ENCODE data around the gene SLC43A2. TPM values are rescaled to one million over a fixed set of nuclear protein-coding genes. Genes with fewer than 3 reads are reported as not detected.

Gene SLC43A2
- total RNA-seq, 1 donor from 2014 or later: 21.9 TPM

GRCh38 chr17:1617620-1618174, 10.9 kb downstream of the SLC43A2 start:
- no peak for TF ChIP-seq CTCF (IDR thresholded peaks at IDR 0.05; ENCODE audit: unreplicated experiment)
- Mint-ChIP-seq H3K36me3 (ENCODE audit: insufficient read depth) (peaks cover 2% of the 10 kb centered on the region), H3K4me3 (ENCODE audit: low read depth) (no peak overlapping the region), H3K4me1 (ENCODE audit: low read depth) (peaks cover 12% of the 10 kb centered on the region), H3K27me3 (no peaks in the 10 kb centered on the region), H3K9me3 (ENCODE audit: low read depth) (no peaks in the 10 kb centered on the region), H3K27ac (no peak overlapping the region)
- no peak for DNase-seq (ENCODE audit: low spot score, unreplicated experiment)

DNA sequence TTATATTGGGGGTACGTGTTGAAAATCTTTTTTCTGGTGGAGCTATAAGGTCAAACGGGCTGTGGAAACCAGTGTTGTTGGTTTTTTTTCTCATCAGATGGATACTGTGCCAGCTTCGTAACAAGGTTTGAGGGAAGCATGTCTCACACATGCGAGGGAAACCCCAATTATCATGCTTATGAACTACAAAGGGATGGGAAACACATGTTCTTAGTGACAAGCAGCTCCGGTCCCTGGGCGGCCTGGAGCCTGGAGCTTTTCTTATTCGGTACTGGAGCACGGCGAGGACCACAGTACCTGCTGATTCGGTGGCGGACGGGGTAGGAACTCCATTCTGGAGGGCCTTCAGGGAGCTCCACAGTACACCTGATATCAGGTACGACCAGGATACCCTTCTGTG, 12.5 kb downstream of the SLC43A2 start:
- Mint-ChIP-seq H3K4me3 (ENCODE audit: low read depth) (no peak overlapping the region), H3K4me1 (ENCODE audit: low read depth) (peaks cover 6% of the 10 kb centered on the region), H3K27me3 (no peaks in the 10 kb centered on the region), H3K9me3 (ENCODE audit: low read depth) (no peaks in the 10 kb centered on the region), H3K36me3 (ENCODE audit: insufficient read depth) (peaks cover 4% of the 10 kb centered on the region), H3K27ac (peak overlapping the region; percentile 62)
- no peak for DNase-seq (ENCODE audit: low spot score, unreplicated experiment)
- TF ChIP-seq CTCF (IDR thresholded peaks at IDR 0.05; ENCODE audit: unreplicated experiment): no peak

DNA sequence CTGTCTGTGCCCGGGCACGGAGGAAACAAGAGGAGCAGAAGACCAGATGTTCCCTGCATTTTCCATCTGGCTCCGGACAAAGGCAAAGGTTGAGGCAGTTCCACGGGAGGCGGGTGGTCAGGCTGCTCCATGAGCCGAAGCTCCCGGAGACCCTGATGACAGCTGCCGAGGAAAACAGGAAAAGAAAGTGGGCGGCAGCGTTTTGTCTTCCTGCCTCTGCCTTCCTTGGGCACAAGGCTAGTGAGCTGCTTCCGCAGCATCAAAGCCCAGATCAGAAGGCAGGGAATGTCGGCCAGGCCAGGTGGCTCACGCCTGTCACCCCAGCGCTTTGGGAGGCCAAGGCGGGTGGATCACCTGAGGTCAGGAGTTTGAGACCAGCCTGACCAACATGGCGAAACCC, 16.2 kb downstream of the SLC43A2 start:
- TF ChIP-seq CTCF (IDR thresholded peaks at IDR 0.05; ENCODE audit: unreplicated experiment): no peak
- no peaks in the 10 kb centered on the region for H3K4me1 Mint-ChIP-seq (ENCODE audit: low read depth)
- H3K27ac Mint-ChIP-seq: no peak overlapping the region
- no peak for DNase-seq (ENCODE audit: low spot score, unreplicated experiment)
- H3K4me3 Mint-ChIP-seq (ENCODE audit: low read depth): no peak overlapping the region
- no peaks in the 10 kb centered on the region for H3K9me3 Mint-ChIP-seq (ENCODE audit: low read depth)
- H3K36me3 Mint-ChIP-seq (ENCODE audit: insufficient read depth): peaks cover 6% of the 10 kb centered on the region
- no peaks in the 10 kb centered on the region for H3K27me3 Mint-ChIP-seq

- Mint-ChIP-seq H3K36me3 (ENCODE audit: insufficient read depth) (peaks cover 6% of the 10 kb centered on the region), H3K9me3 (ENCODE audit: low read depth) (no peaks in the 10 kb centered on the region), H3K27me3 (peaks cover 2% of the 10 kb centered on the region), H3K27ac (no peak overlapping the region), H3K4me1 (ENCODE audit: low read depth) (no peaks in the 10 kb centered on the region), H3K4me3 (ENCODE audit: low read depth) (no peak overlapping the region)
- no peak for DNase-seq (ENCODE audit: low spot score, unreplicated experiment)
- no peak for TF ChIP-seq CTCF (IDR thresholded peaks at IDR 0.05; ENCODE audit: unreplicated experiment)
Observed at GRCh38 chr17:1611715-1612114, 16.9 kb downstream of the SLC43A2 start.

DNA sequence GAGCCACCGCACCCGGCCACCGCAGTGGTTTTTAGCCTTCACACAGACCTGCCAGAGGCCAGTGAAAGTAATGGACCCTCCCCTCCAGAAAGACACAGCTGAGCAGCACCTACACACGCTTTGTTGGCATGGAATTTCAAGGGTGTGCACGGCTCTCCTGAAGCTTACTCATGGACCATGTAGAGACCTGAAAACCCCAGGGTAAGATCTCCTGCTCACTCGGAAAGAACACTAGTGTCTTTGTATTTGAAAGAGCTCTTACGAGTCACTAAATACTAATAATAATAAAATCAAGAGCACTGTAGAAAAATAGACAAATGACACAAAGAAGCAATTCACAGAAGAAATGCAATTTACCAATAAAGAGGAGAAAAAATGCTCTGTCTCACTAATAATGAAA, 20.0 kb downstream of the SLC43A2 start:
- no peak for DNase-seq (ENCODE audit: low spot score, unreplicated experiment)
- no peak for TF ChIP-seq CTCF (IDR thresholded peaks at IDR 0.05; ENCODE audit: unreplicated experiment)
- peaks cover 4% of the 10 kb centered on the region for H3K36me3 Mint-ChIP-seq (ENCODE audit: insufficient read depth)
- H3K27ac Mint-ChIP-seq: no peak overlapping the region
- no peaks in the 10 kb centered on the region for H3K9me3 Mint-ChIP-seq (ENCODE audit: low read depth)
- H3K4me1 Mint-ChIP-seq (ENCODE audit: low read depth): peaks cover 2% of the 10 kb centered on the region
- no peak overlapping the region for H3K4me3 Mint-ChIP-seq (ENCODE audit: low read depth)
- peaks cover 6% of the 10 kb centered on the region for H3K27me3 Mint-ChIP-seq

Data from progenitor cell of endocrine pancreas (in vitro differentiated cells).